Posterior cingulate gyrus (tissue), 11 donors: ENCODE measurements around the gene TMEM208.

Source experiments
- DNase-seq, 10 donors: peaks; one replicate each; pipeline versions ENCODE4 v3.0.0 to v3.0.0-alpha.2; 2020 to 2021; ENCODE audit warnings: mixed read lengths in 3 of 10
- intact Hi-C: fragments of 100-400 bp; cut with DNase I; formaldehyde crosslinking; loops from one replicate; pipeline ENCODE4 v1.15.1; 2023

TMEM208 gene

DNA sequence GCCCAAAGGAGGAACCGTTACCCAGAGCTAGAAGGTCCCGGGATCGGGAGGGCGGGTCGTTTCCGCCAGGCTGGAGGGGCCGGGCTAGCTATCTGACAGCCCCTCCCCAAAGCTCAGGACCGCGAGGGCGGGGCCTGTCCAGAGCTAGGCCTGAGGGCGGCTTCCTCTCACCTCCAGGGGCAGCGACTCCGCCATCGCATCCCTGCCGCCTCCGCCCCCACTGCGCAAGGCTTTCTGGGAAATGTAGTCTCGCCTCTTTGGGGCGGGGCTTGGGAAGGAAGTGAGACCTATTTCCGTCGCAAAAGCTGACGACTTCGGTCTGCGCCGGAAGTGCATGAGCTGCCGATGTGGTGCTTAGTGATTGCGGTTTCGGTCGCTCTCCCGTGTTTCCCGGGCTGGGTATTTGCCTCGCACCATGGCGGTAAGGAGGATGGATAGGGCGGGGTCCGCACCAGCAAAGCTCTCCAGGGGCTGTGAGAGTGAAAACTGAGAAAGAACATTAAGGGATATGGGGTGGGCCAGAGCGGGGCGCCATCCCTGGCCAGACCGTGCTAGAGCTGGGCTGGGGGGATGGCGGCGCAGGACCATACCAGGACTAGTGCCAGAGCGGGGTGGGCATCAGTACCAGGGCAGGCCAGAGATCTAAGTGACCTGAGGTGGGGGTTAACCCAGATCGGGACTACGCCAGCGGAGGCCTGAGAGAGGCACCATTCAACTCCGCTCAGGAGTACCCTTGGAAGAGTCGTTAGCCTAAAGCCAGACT is at the start of gene TMEM208:
Gene TMEM208, plus strand, starts transcription at position 327 of the 763 bp plus-strand sequence. Its CDS starts 89 bp downstream, at position 416.
- intact Hi-C loops, result loop anchor here (1.0 kb wide), 1 partner anchor 35 kb away; the partner anchor contains the start of gene E2F4

GRCh38 chr16:67177743-67178699 is 48.9 kb upstream of the TMEM208 start:
- peak in 9 of 10 donors; percentile 35 to 94 (median 74) for DNase-seq
- intact Hi-C loops, result no loop called here

More for the DNA sequence above, at the start of gene TMEM208:
- peak; percentile 92 to 99 (median 96) for DNase-seq

- intact Hi-C loops, result no loop called here
- DNase-seq, result peak in 1 of 10 donors; percentile 86
Observed at GRCh38 chr16:67179421-67180080, 47.4 kb upstream of the TMEM208 start.

DNA sequence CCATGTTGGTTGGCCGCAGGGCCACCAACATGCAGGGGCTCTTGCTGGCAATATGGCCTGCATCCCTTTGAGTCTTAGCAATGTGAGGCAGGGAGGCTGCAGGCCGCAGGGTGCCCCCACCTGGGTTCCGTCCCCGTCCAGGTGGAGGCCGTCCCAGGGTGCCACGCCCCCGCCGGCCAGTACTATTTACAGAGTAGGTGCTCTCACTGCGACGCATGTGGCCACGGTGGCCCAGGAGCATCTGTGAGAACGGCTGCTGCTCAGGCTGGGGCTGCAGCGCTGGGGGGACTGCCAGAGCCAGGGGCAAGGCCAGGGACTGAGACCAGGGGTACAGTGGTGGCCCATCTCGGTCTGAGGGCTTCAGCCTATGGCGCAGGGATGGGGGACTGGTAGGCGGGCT is 46.8 kb upstream of the TMEM208 start:
- no peak for DNase-seq
- intact Hi-C loops, result no loop called here

DNA sequence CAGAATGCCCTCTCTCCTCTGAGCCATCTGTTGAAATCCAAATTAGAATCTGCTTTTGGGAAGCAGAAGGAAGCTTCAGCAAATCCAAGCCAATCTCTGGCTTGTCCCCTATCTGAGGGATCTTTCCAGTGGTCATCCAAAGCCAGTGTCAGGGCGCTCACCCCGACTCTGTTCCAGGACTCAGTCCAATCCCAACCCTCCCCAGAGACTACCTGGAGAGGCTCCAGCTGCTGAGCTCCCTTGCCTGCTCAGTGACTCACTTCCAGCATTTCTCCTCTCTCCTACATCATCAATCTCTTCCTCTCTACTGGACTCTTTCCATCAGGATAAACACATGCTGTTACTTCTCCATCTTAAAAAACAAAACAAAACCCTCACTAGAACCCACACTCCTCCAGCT is 45.6 kb upstream of the TMEM208 start:
- no peak for DNase-seq
- intact Hi-C loops, result no loop called here

GRCh38 chr16:67182288-67182687 is 44.6 kb upstream of the TMEM208 start:
- DNase-seq, result no peak
- intact Hi-C loops, result no loop called here

DNA sequence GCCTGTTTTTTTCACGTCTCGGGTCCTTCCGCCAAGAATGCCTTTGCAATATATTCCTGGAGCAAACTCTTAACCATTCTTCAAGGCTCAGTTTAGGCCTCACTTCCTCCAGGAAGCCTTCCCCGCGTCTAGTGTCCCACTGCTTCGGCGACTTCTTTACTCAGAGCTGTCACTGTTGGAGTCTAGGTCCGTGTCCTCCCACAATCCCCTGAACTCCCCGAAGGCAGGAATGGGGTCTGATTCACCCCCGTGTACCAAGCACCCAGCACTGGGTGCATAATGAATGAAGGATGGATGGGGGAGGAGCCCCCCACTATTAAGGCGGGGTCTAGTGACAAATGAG is 43.7 kb upstream of the TMEM208 start:
- no peak for DNase-seq
- intact Hi-C loops, result no loop called here

- DNase-seq, result peak; percentile 87 to 99 (median 94)
- intact Hi-C loops, result no loop called here
Observed at GRCh38 chr16:67183627-67184452, 43.1 kb upstream of the TMEM208 start, which contains the start of gene MATCAP1. Gene MATCAP1 (minus strand): TSS chr16:67183963. CDS start chr16:67180610, 3,353 bp downstream.

- intact Hi-C loops, result no loop called here
- peak in 1 of 10 donors; percentile 39 for DNase-seq
Observed at GRCh38 chr16:67184453-67184994, 42.4 kb upstream of the TMEM208 start.

DNA sequence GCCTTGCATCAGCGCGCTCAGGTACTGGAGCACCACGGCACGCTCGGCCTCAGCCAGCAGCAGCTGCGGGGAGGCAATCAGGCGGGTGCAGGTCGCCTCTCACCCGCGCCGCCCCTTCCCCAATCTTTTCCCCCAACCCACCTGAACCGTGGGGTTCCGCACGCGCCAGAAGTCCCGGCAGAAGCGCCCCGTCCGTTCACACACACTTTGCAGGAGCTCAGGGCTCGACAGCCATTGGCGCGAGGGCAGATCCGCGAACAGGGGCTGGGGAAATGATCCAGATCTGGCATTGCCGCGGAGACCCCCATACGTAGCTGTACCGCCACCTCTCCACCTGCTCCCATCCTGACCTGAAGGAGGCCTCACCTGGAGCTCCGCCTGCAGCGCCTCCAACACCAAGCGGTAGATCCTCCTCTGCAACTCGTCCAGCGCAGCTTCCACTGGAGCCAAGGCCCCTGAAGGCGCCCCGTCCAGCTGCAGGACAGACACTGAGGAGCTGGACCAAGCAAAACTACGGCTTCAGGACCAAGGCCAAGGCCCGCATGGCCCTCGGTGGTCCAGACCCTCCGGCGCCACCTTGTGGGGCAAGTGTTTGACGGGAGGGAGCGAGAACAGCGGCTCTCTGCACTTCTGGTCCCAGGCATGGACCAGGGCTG is 41.8 kb upstream of the TMEM208 start:
- peak; percentile 66 to 97 (median 86) for DNase-seq
- intact Hi-C loops, result no loop called here

GRCh38 chr16:67185651-67186134 is 41.2 kb upstream of the TMEM208 start:
- intact Hi-C loops, result no loop called here
- DNase-seq, result no peak

GRCh38 chr16:67186550-67186950 is 40.4 kb upstream of the TMEM208 start:
- no peak for DNase-seq
- intact Hi-C loops, result no loop called here

- intact Hi-C loops, result no loop called here
Observed at GRCh38 chr16:67187175-67187890, 39.6 kb upstream of the TMEM208 start.

GRCh38 chr16:67188323-67188722 is 38.6 kb upstream of the TMEM208 start:
- no peak for DNase-seq
- intact Hi-C loops, result no loop called here

More at GRCh38 chr16:67187175-67187890, 39.6 kb upstream of the TMEM208 start:
- no peak for DNase-seq

GRCh38 chr16:67188798-67189197 is 38.1 kb upstream of the TMEM208 start:
- DNase-seq, result no peak
- intact Hi-C loops, result no loop called here

GRCh38 chr16:67190041-67190440 is 36.9 kb upstream of the TMEM208 start, which contains the start of gene EXOC3L1:
Gene EXOC3L1 (minus strand): TSS chr16:67190136. CDS start chr16:67189676, 460 bp downstream.
- DNase-seq, result no peak

GRCh38 chr16:67190448-67191399 is 36.2 kb upstream of the TMEM208 start:
- DNase-seq, result no peak
- intact Hi-C loops, result no loop called here

More at GRCh38 chr16:67190041-67190440, 36.9 kb upstream of the TMEM208 start, which contains the start of gene EXOC3L1:
- intact Hi-C loops, result no loop called here
